Neural progenitor cell (in vitro differentiated cells): ENCODE data around the gene TACC3.

Source experiments
- EZH2 ChIP-seq: fragments of 200-600 bp; sonication (generic); IDR thresholded peaks from 2 replicates; pipeline ENCODE4 v1.6.1; 2017; ENCODE audit warnings: antibody characterized with exemption, mild to moderate bottlenecking, moderate library complexity
- EZH2phosphoT487 ChIP-seq: fragments of 200-600 bp; sonication (generic); IDR thresholded peaks from 2 replicates; pipeline ENCODE4 v1.6.1; 2017; ENCODE audit warnings: antibody characterized with exemption
- TF ChIP-seq, protein P1 (sequence below): fragments of 200-600 bp; sonication (generic); IDR thresholded peaks from 2 replicates; pipeline ENCODE4 v1.5.1; 2017; ENCODE audit warnings: antibody characterized with exemption, mild to moderate bottlenecking

- TF ChIP-seq, protein P1, sequence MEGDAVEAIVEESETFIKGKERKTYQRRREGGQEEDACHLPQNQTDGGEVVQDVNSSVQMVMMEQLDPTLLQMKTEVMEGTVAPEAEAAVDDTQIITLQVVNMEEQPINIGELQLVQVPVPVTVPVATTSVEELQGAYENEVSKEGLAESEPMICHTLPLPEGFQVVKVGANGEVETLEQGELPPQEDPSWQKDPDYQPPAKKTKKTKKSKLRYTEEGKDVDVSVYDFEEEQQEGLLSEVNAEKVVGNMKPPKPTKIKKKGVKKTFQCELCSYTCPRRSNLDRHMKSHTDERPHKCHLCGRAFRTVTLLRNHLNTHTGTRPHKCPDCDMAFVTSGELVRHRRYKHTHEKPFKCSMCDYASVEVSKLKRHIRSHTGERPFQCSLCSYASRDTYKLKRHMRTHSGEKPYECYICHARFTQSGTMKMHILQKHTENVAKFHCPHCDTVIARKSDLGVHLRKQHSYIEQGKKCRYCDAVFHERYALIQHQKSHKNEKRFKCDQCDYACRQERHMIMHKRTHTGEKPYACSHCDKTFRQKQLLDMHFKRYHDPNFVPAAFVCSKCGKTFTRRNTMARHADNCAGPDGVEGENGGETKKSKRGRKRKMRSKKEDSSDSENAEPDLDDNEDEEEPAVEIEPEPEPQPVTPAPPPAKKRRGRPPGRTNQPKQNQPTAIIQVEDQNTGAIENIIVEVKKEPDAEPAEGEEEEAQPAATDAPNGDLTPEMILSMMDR: no peak
- TF ChIP-seq EZH2 (no peak), EZH2phosphoT487 (no peak)
Observed at GRCh38 chr4:1787411-1788077, 66.2 kb downstream of the TACC3 start.
